HCT116 (cell line): ENCODE measurements around the gene CWH43. TPM values are rescaled to one million over a fixed set of nuclear protein-coding genes. Genes with fewer than 3 reads are reported as not detected.
"Not testable (repeated sequence)": the region's sequence is repeated elsewhere in the genome, so short reads cannot be mapped to it uniquely, and the experiment has no call there.

Source experiments
- ATAC-seq: fragments of 200-7000 bp; cut with Tn5 transposase; 2 replicates; pipeline ENCODE4 v1.9.1; 2020; ENCODE audit warnings: mild to moderate bottlenecking, moderate library complexity
- BruUV-seq: library from RNA; stranded (reverse); fragments of 400-500 nt; replicated peaks from 2 replicates; lab custom pipeline; 2021; lab: Mats Ljungman, UMichigan
- CTCF ChIA-PET: fragments of 300-600 bp; sonication (Branson Sonifier 250); formaldehyde crosslinking; loops from one replicate; lab custom pipeline; 2021; ENCODE audit warnings: antibody characterized with exemption; lab: Charles Lee
- POLR2A ChIA-PET: fragments of 300-600, 350-600 bp; sonication (Branson Sonifier 250); formaldehyde crosslinking; loops from one replicate; lab custom pipeline; 2021; ENCODE audit warnings: antibody characterized with exemption; lab: Charles Lee
- RAD21 ChIA-PET, 2 experiments: fragments of 300-600 bp; sonication (Branson Sonifier 250); formaldehyde crosslinking; loops; one replicate each; lab custom pipeline; 2023; ENCODE audit warnings: low total read pairs in 2 of 2; ENCODE audit not compliant: uncharacterized antibody in 2 of 2, unreplicated experiment in 2 of 2, low non-redundant PET in 1 of 2; lab: Charles Lee
- DNase-seq: peaks from one replicate; pipeline ENCODE4 v3.0.0-alpha.2; 2010; ENCODE audit warnings: low read depth, low spot score
- H2AFZ ChIP-seq: fragments of 200-600 bp; shearing (Covaris generic), sonication (generic); 2 replicates; pipeline ENCODE4 v1.6.1; 2017; ENCODE audit warnings: low read depth, mixed run types, mixed read lengths, antibody characterized with exemption, low read length; ENCODE audit not compliant: poor library complexity, severe bottlenecking
- H3K27ac ChIP-seq: 2 replicates; pipeline ENCODE4 v1.5.1; 2012; ENCODE audit warnings: low read depth, low read length
- H3K27me3 ChIP-seq: fragments of 200-600 bp; sonication (generic); 2 replicates; pipeline ENCODE4 v1.6.1; 2016; ENCODE audit warnings: mixed run types, low read length, mixed read lengths; ENCODE audit not compliant: insufficient read depth
- H3K36me3 ChIP-seq, 2 experiments: fragments of 200-500 bp in 1 of 2; fragments of 200-600 bp in 1 of 2; sonication (Bioruptor generic) in 1 of 2; sonication (generic) in 1 of 2; 2 replicates each; pipeline versions ENCODE4 v1.5.1 to v1.6.1; 2014 to 2016; ENCODE audit warnings: low read length in 2 of 2, inconsistent platforms in 1 of 2, mixed read lengths in 1 of 2, mixed run types in 1 of 2; ENCODE audit not compliant: insufficient read depth in 2 of 2, control insufficient read depth in 1 of 2
- H3K4me1 ChIP-seq, 2 experiments: fragments of 200-600 bp in 1 of 2; sonication (generic) in 1 of 2; 2 replicates each; pipeline versions ENCODE4 v1.5.1 to v1.6.1; 2012 to 2017; ENCODE audit warnings: low read length in 2 of 2, inconsistent platforms in 1 of 2, mild to moderate bottlenecking in 1 of 2, mixed read lengths in 1 of 2, mixed run types in 1 of 2, moderate library complexity in 1 of 2; ENCODE audit not compliant: insufficient read depth in 2 of 2, control insufficient read depth in 1 of 2
- H3K4me2 ChIP-seq: fragments of 200-600 bp; sonication (generic); 2 replicates; pipeline ENCODE4 v1.6.1; 2017; ENCODE audit warnings: mixed run types, low read length, mixed read lengths
- H3K4me3 ChIP-seq, 2 experiments: fragments of 200-600 bp in 1 of 2; sonication (generic) in 1 of 2; replicated peaks in 1 of 2; 2 replicates each; pipeline ENCODE4 v1.5.1; 2011 to 2016; ENCODE audit warnings: low read length in 2 of 2, control low read depth in 1 of 2, low read depth in 1 of 2, mild to moderate bottlenecking in 1 of 2, mixed read lengths in 1 of 2, mixed run types in 1 of 2
- H3K79me2 ChIP-seq: fragments of 200-600 bp; sonication (generic); 2 replicates; pipeline ENCODE4 v1.6.1; 2017; ENCODE audit warnings: mild to moderate bottlenecking, mixed run types, low read length, moderate library complexity, mixed read lengths; ENCODE audit not compliant: insufficient read depth
- H3K9ac ChIP-seq: fragments of 200-600 bp; sonication (generic); 2 replicates; pipeline ENCODE4 v1.6.1; 2016; ENCODE audit warnings: low read length, mixed read lengths
- H3K9me2 ChIP-seq: fragments of 200-600 bp; sonication (generic), shearing (Covaris generic); 2 replicates; pipeline ENCODE4 v1.6.1; 2017; ENCODE audit warnings: mixed run types, mild to moderate bottlenecking, moderate library complexity; ENCODE audit not compliant: insufficient read depth
- H3K9me3 ChIP-seq, 2 experiments: fragments of 200-500 bp in 1 of 2; fragments of 200-600 bp in 1 of 2; sonication (Bioruptor generic) in 1 of 2; sonication (generic) in 1 of 2; 2 replicates each; pipeline ENCODE4 v1.6.1; 2014 to 2017; ENCODE audit warnings: low read length in 2 of 2, mixed read lengths in 2 of 2, inconsistent platforms in 1 of 2, low read depth in 1 of 2, mild to moderate bottlenecking in 1 of 2, mixed run types in 1 of 2, moderate library complexity in 1 of 2; ENCODE audit not compliant: control insufficient read depth in 1 of 2, insufficient read depth in 1 of 2
- H4K20me1 ChIP-seq: fragments of 200-600 bp; sonication (generic), shearing (Covaris generic); 2 replicates; pipeline ENCODE4 v1.6.1; 2017; ENCODE audit warnings: mixed run types, mild to moderate bottlenecking, moderate library complexity; ENCODE audit not compliant: insufficient read depth
- intact Hi-C: fragments of 100-400 bp; cut with micrococcal nuclease; formaldehyde crosslinking; loops from 2 replicates; pipeline ENCODE4 v1.10.0; 2022
- total RNA-seq: library from RNA; stranded (reverse); gene quantifications from one replicate; pipeline ENCODE4 v1.2.1, GENCODE V29; 2021; ENCODE audit not compliant: unreplicated experiment

CWH43 gene
- total RNA-seq, 1 experiment from 2014 or later = not detected

GRCh38 chr4:49104231-49104930, 118.3 kb downstream of the CWH43 start:
- POLR2A ChIA-PET = not testable (repeated sequence)
- peaks cover 39 to 61% of the 10 kb centered on the region in 2 experiments; a peak in 3 of 4 replicates for H3K9me3 ChIP-seq

GRCh38 chr4:49105248-49105904, 119.3 kb downstream of the CWH43 start:
- H3K4me3 ChIP-seq, RAD21 ChIA-PET, BruUV-seq, H2AFZ ChIP-seq, ATAC-seq, CTCF ChIA-PET, H3K79me2 ChIP-seq, H3K36me3 ChIP-seq, H3K4me1 ChIP-seq, H3K27me3 ChIP-seq, DNase-seq, intact Hi-C loops, H4K20me1 ChIP-seq, H3K9ac ChIP-seq, POLR2A ChIA-PET, H3K4me2 ChIP-seq, H3K9me2 ChIP-seq, H3K27ac ChIP-seq: not testable (repeated sequence)
- peaks cover 29 to 61% of the 10 kb centered on the region in 2 experiments; a peak in 3 of 4 replicates for H3K9me3 ChIP-seq

More at GRCh38 chr4:49104231-49104930, 118.3 kb downstream of the CWH43 start:
- H3K9me2 ChIP-seq, H3K4me3 ChIP-seq, H3K9ac ChIP-seq, BruUV-seq, H3K27me3 ChIP-seq, DNase-seq, H3K79me2 ChIP-seq, H3K4me2 ChIP-seq, H3K27ac ChIP-seq, CTCF ChIA-PET, H2AFZ ChIP-seq, RAD21 ChIA-PET, H4K20me1 ChIP-seq, H3K36me3 ChIP-seq, H3K4me1 ChIP-seq, ATAC-seq, intact Hi-C loops: not testable (repeated sequence)

GRCh38 chr4:49107262-49107661, 121.2 kb downstream of the CWH43 start:
- RAD21 ChIA-PET, H3K4me2 ChIP-seq, POLR2A ChIA-PET, H3K79me2 ChIP-seq, CTCF ChIA-PET, H3K27me3 ChIP-seq, H3K36me3 ChIP-seq, H3K9ac ChIP-seq, H3K4me1 ChIP-seq, H3K9me2 ChIP-seq, ATAC-seq, H4K20me1 ChIP-seq, DNase-seq, intact Hi-C loops, H3K27ac ChIP-seq, BruUV-seq, H2AFZ ChIP-seq, H3K4me3 ChIP-seq: not testable (repeated sequence)
- peaks cover 31 to 73% of the 10 kb centered on the region in 2 experiments; a peak in 3 of 4 replicates for H3K9me3 ChIP-seq

- H3K27ac ChIP-seq, H3K79me2 ChIP-seq, BruUV-seq, H3K36me3 ChIP-seq, H3K27me3 ChIP-seq, H3K4me3 ChIP-seq, H3K9me2 ChIP-seq, DNase-seq, H4K20me1 ChIP-seq, CTCF ChIA-PET, H3K4me1 ChIP-seq, H2AFZ ChIP-seq, POLR2A ChIA-PET, RAD21 ChIA-PET, intact Hi-C loops, H3K4me2 ChIP-seq, H3K9ac ChIP-seq: not testable (repeated sequence)
- ATAC-seq = peak; percentile 59
- H3K9me3 ChIP-seq = peaks cover 26 to 70% of the 10 kb centered on the region in 2 experiments; a peak in 3 of 4 replicates
These were observed 122.3 kb downstream of the CWH43 start for GRCh38 chr4:49108183-49108978.
